ENCODE measurements around the gene LRBA.

DNA sequence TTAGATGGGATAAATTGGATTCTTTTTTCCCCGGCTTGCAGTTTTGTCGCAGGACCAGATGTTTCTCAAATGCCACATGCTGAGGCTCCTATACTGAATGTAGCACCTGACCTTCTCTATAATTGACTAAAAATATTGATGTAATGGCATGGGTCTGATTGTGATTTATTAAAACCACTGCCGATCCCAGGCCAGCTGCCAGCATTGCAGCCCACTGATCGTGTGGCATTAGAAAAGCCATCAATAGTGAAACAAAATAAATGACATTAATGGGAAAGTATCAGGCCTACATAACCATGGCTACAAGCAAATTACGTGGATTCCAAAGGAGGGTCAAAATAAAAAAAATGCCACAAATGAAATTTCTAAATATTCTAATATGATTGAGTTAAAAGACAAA, 334.4 kb downstream of the LRBA start:
- TF ChIP-seq, protein P1, sequence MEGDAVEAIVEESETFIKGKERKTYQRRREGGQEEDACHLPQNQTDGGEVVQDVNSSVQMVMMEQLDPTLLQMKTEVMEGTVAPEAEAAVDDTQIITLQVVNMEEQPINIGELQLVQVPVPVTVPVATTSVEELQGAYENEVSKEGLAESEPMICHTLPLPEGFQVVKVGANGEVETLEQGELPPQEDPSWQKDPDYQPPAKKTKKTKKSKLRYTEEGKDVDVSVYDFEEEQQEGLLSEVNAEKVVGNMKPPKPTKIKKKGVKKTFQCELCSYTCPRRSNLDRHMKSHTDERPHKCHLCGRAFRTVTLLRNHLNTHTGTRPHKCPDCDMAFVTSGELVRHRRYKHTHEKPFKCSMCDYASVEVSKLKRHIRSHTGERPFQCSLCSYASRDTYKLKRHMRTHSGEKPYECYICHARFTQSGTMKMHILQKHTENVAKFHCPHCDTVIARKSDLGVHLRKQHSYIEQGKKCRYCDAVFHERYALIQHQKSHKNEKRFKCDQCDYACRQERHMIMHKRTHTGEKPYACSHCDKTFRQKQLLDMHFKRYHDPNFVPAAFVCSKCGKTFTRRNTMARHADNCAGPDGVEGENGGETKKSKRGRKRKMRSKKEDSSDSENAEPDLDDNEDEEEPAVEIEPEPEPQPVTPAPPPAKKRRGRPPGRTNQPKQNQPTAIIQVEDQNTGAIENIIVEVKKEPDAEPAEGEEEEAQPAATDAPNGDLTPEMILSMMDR (IDR thresholded peaks at IDR 0.05; ENCODE audit: low read length) = no peak
- TF ChIP-seq EZH2 (IDR thresholded peaks at IDR 0.05; ENCODE audit: borderline replicate concordance, low read length) = no peak

Measured in OCI-LY1 (cell line).